Tibial artery (tissue), 4 donors: Measurements from ENCODE around the gene PFDN5.

Experiments
- DNase-seq, 2 donors: peaks; one replicate each; pipeline ENCODE4 v3.0.0-alpha.2; 2019
- H3K27ac ChIP-seq, 2 donors: fragments of 200-600 bp; sonication (generic) in 1 of 2; 1 replicate in 1 of 2; 2 replicates in 1 of 2; pipeline ENCODE4 v1.5.1; 2018 to 2019; ENCODE audit warnings: mild to moderate bottlenecking in 1 of 2
- H3K27me3 ChIP-seq, 2 donors: fragments of 200-600 bp; sonication (generic) in 1 of 2; one replicate each; pipeline versions ENCODE4 v1.5.1 to v1.6.0; 2016 to 2019
- H3K36me3 ChIP-seq, 3 donors: fragments of 200-600 bp; sonication (generic) in 2 of 3; one replicate each; pipeline ENCODE4 v1.5.1; 2016 to 2019; ENCODE audit warnings: mild to moderate bottlenecking in 2 of 3
- H3K4me1 ChIP-seq, 4 donors: fragments of 200-600 bp; sonication (generic) in 2 of 4; 1 replicate in 3 of 4; 2 replicates in 1 of 4; pipeline ENCODE4 v1.5.1; 2016 to 2019
- H3K4me3 ChIP-seq, 2 donors: fragments of 200-600 bp; sonication (generic) in 1 of 2; 1 replicate in 1 of 2; 2 replicates in 1 of 2; pipeline ENCODE4 v1.5.1; 2018 to 2019; ENCODE audit warnings: mild to moderate bottlenecking in 2 of 2
- H3K9me3 ChIP-seq, 3 donors: fragments of 200-600 bp; sonication (generic) in 1 of 3; one replicate each; pipeline ENCODE4 v1.5.1; 2016 to 2019
- CTCF ChIP-seq, 2 experiments: fragments of 200-600 bp in 1 of 2; fragments of 450-650 bp in 1 of 2; IDR thresholded peaks; one replicate each; pipeline ENCODE4 v1.5.1; 2017 to 2019; ENCODE audit warnings: antibody characterized with exemption in 2 of 2, mild to moderate bottlenecking in 1 of 2, moderate library complexity in 1 of 2
- intact Hi-C: fragments of 100-400 bp; cut with DNase I; formaldehyde crosslinking; loops from one replicate; pipeline ENCODE4 v1.15.0; 2023; ENCODE audit warnings: low total_unique reads

Gene PFDN5

DNA sequence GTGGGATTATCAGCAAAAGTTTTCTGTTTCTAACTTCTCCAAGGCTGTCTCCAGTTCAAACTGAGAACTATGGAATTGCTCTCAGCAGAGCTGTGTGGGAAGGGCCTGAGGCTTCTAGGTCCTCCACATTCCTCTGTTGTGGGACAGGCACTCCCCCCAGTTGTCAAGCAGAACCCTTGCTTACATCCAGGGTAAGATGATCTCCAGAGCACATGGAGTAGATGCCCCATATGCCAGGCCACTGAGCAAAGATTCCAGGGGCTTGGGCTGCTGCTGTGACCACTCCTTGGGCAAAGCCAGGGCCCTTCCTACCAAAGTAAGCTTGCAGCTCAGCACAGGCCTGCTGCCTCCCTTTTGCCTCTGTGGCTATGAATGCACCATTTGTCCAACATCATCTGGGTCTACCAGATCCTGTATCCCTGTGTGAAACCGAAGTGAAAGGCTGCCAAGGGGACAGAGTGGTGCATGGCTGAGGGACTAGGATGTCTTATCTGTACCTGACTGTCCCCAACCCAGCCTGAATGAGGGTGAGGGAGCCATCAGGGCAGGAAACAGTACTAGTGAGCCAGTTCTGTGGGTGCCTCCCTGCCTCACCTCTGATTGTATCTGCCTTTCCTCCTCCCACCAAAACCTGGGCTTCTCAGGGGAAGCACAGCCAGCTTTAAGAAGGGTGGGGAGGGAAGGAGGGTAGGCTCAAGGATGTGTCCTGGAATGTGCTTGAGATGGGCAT is 40.4 kb upstream of the PFDN5 start:
- no peaks in the 10 kb centered on the region for H3K27me3 ChIP-seq
- no peak for TF ChIP-seq CTCF (IDR thresholded peaks at IDR 0.05)
- intact Hi-C loops = no loop called here
- H3K27ac ChIP-seq = no peak overlapping the region
- peaks cover 14 to 42% (median 17%) of the 10 kb centered on the region in 3 donors for H3K36me3 ChIP-seq
- no peak for DNase-seq
- H3K4me3 ChIP-seq = no peak overlapping the region
- H3K9me3 ChIP-seq = no peaks in the 10 kb centered on the region
- H3K4me1 ChIP-seq = peaks cover 0 to 32% (median 27%) of the 10 kb centered on the region in 4 donors

GRCh38 chr12:53255996-53256395 is 39.3 kb upstream of the PFDN5 start:
- intact Hi-C loops = no loop called here
- TF ChIP-seq CTCF (IDR thresholded peaks at IDR 0.05) = no peak
- Histone ChIP-seq H3K36me3 (peaks cover 14 to 42% (median 17%) of the 10 kb centered on the region in 3 donors), H3K27ac (no peak overlapping the region), H3K27me3 (no peaks in the 10 kb centered on the region), H3K4me1 (peaks cover 0 to 25% (median 20%) of the 10 kb centered on the region in 4 donors), H3K4me3 (no peak overlapping the region), H3K9me3 (no peaks in the 10 kb centered on the region)
- no peak for DNase-seq

DNA sequence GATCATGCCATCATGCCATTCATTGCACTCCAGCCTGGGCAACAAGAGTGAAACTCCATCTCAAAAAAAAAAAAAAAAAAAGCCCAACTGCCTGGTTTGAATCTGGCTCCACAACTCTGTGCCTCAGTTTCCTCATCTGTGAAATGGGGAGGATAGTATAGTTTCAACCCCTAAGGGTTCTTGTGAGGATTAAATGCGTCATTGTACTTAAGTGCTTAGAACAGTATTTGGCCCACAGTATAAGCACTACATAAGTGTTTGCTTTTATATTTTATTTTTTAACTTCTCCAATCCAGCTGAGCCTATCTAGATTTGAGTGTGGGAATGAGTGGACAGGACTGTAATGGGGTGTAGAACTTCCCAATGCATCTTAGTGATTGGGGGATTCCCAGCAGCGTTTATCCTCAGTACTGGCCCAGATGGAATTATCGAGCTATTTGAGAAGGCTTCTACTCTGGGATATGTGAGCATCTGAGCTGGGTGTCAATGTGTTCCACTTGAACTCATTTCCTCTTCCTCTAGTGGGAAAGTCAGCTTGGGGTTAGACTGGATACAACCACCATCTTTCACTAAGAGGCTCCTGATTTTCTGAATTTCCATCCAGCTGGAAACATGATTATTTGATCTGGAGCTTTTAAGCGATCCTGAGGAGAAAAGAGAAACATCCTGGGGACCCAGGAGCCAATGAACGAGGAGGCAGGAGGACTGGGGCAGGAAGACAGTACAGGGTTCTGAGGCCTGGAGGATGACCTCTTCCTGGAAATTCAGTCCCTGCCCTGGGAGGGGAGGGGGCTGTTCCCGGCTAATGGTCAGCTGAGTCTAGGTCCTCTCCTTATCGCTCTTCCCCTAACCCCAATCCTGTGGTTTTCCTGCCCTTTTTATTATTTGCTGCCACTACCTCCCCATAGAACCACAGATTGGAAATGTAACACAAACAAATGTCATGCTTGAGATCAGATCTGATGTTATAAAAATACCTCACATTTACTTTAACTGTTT is 36.5 kb upstream of the PFDN5 start:
- no peak overlapping the region for H3K4me3 ChIP-seq
- no peak for DNase-seq
- no peaks in the 10 kb centered on the region for H3K27me3 ChIP-seq
- TF ChIP-seq CTCF (IDR thresholded peaks at IDR 0.05) = no peak
- peaks cover 0 to 3% (median under 1%) of the 10 kb centered on the region in 4 donors for H3K4me1 ChIP-seq
- no peaks in the 10 kb centered on the region for H3K9me3 ChIP-seq
- no peak overlapping the region for H3K27ac ChIP-seq
- intact Hi-C loops = no loop called here
- H3K36me3 ChIP-seq = peaks cover 8 to 34% (median 16%) of the 10 kb centered on the region in 3 donors

- peaks cover under 1 to 23% (median 7%) of the 10 kb centered on the region in 3 donors for H3K36me3 ChIP-seq
Observed at GRCh38 chr12:53259891-53260290, 35.5 kb upstream of the PFDN5 start.

More at GRCh38 chr12:53259891-53260290, 35.5 kb upstream of the PFDN5 start:
- no peak overlapping the region for H3K4me3 ChIP-seq
- no peaks in the 10 kb centered on the region for H3K27me3 ChIP-seq
- no peak overlapping the region for H3K27ac ChIP-seq
- intact Hi-C loops = no loop called here
- no peak for TF ChIP-seq CTCF (IDR thresholded peaks at IDR 0.05)
- H3K4me1 ChIP-seq = no peaks in the 10 kb centered on the region
- DNase-seq = no peak
- no peaks in the 10 kb centered on the region for H3K9me3 ChIP-seq
